Left forelimb (tissue), 1 donor: ENCODE results near the gene CTIF.

Experiments used
- DNase-seq: peaks from one replicate; pipeline ENCODE4 v3.0.0-alpha.2; 2018; ENCODE audit warnings: low spot score

CTIF gene

GRCh38 chr18:48551100-48551499 is 12.3 kb downstream of the CTIF start:
- DNase-seq, result peak; percentile 40

- DNase-seq, result peak; percentile 1
These were observed 13.3 kb downstream of the CTIF start for GRCh38 chr18:48552130-48552529.

- DNase-seq, result no peak
These were observed 14.4 kb downstream of the CTIF start for GRCh38 chr18:48553236-48553635.

GRCh38 chr18:48554610-48555400 is 16.0 kb downstream of the CTIF start:
- DNase-seq, result no peak

GRCh38 chr18:48555465-48555995 is 16.7 kb downstream of the CTIF start:
- no peak for DNase-seq

- DNase-seq, result no peak
These were observed 18.9 kb downstream of the CTIF start for GRCh38 chr18:48557640-48558174.

GRCh38 chr18:48558248-48558647 is 19.4 kb downstream of the CTIF start:
- no peak for DNase-seq

GRCh38 chr18:48560491-48560890 is 21.7 kb downstream of the CTIF start:
- DNase-seq, result no peak

GRCh38 chr18:48562075-48562474 is 23.2 kb downstream of the CTIF start:
- DNase-seq, result no peak

- DNase-seq, result no peak
These were observed 24.2 kb downstream of the CTIF start for GRCh38 chr18:48563027-48563426.

GRCh38 chr18:48564139-48564538 is 25.3 kb downstream of the CTIF start:
- no peak for DNase-seq

GRCh38 chr18:48565105-48565504 is 26.3 kb downstream of the CTIF start:
- DNase-seq, result no peak

GRCh38 chr18:48566589-48566988 is 27.8 kb downstream of the CTIF start:
- no peak for DNase-seq

- DNase-seq, result no peak
These were observed 28.6 kb downstream of the CTIF start for GRCh38 chr18:48567388-48567787.

GRCh38 chr18:48569139-48569914 is 30.5 kb downstream of the CTIF start:
- DNase-seq, result no peak

- no peak for DNase-seq
These were observed 31.1 kb downstream of the CTIF start for GRCh38 chr18:48569915-48570264.

- no peak for DNase-seq
These were observed 31.5 kb downstream of the CTIF start for GRCh38 chr18:48570313-48570712.

- DNase-seq, result no peak
These were observed 33.0 kb downstream of the CTIF start for GRCh38 chr18:48571639-48572384.

- no peak for DNase-seq
These were observed 33.7 kb downstream of the CTIF start for GRCh38 chr18:48572402-48573126.

- DNase-seq, result no peak
These were observed 34.9 kb downstream of the CTIF start for GRCh38 chr18:48573632-48574283.
